GM21723 (cell line): ENCODE measurements around the gene KRT31.
"Not testable (repeated sequence)": the region's sequence is repeated elsewhere in the genome, so short reads cannot be mapped to it uniquely, and the experiment has no call there.

ENCODE experiments used
- ATAC-seq: cut with Tn5 transposase; IDR thresholded peaks from one replicate; pipeline ENCODE4 v1.9.1; 2021; ENCODE audit warnings: mild to moderate bottlenecking, moderate library complexity; ENCODE audit not compliant: unreplicated experiment

The KRT31 gene

GRCh38 chr17:41347869-41348760, 49.3 kb downstream of the KRT31 start:
- ATAC-seq: no peak

DNA sequence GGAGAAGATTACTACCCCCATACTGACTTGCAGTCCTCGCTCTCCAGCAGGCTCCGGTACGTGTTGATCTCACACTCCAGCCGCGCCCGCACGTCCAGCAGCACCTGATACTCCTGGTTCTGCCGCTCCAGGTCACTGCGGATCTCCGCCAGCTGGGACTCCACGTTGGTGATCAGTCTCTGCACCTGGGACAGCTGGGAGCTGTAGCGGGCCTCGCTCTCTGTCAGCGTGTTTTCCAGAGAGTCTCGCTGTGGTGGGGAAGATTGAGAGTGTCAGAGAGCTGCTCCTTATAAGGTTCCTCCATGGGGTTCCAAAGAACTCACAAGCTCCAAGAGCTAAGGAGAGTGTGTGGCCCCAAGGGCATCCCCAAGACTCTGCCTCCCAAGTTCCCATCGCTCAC, 51.0 kb downstream of the KRT31 start:
- not testable (repeated sequence) for ATAC-seq

GRCh38 chr17:41345992-41346391, 51.4 kb downstream of the KRT31 start:
- no peak for ATAC-seq
